NAMALWA (cell line): ENCODE data around the gene KCTD3.

Experiments
- DNase-seq: peaks from one replicate; pipeline ENCODE4 v3.0.0-alpha.2; 2015; ENCODE audit warnings: low spot score

Gene KCTD3

GRCh38 chr1:215557504-215557903 lies 9.6 kb upstream of the KCTD3 start:
- DNase-seq: no peak

- DNase-seq: no peak
These were observed 9.0 kb upstream of the KCTD3 start for GRCh38 chr1:215557992-215558626.

- peak; percentile 36 for DNase-seq
These were observed 591 bp downstream of the KCTD3 start for GRCh38 chr1:215567491-215568298.

- no peak for DNase-seq
These were observed 1.2 kb downstream of the KCTD3 start for GRCh38 chr1:215568299-215568692.

GRCh38 chr1:215569986-215570824 lies 3.1 kb downstream of the KCTD3 start:
- no peak for DNase-seq

GRCh38 chr1:215581896-215582295 lies 14.8 kb downstream of the KCTD3 start:
- no peak for DNase-seq

- DNase-seq: no peak
These were observed 16.2 kb downstream of the KCTD3 start for GRCh38 chr1:215583185-215583749.

GRCh38 chr1:215584389-215584788 lies 17.3 kb downstream of the KCTD3 start:
- DNase-seq: no peak

- DNase-seq: no peak
These were observed 22.7 kb downstream of the KCTD3 start for GRCh38 chr1:215589650-215590435.

GRCh38 chr1:215590779-215591491 lies 23.8 kb downstream of the KCTD3 start:
- DNase-seq: no peak

- no peak for DNase-seq
These were observed 27.5 kb downstream of the KCTD3 start for GRCh38 chr1:215594640-215595039.

GRCh38 chr1:215595231-215595630 lies 28.1 kb downstream of the KCTD3 start:
- no peak for DNase-seq

- DNase-seq: no peak
These were observed 30.9 kb downstream of the KCTD3 start for GRCh38 chr1:215597961-215598360.

GRCh38 chr1:215599418-215600074 lies 32.4 kb downstream of the KCTD3 start:
- DNase-seq: no peak

GRCh38 chr1:215600258-215600792 lies 33.2 kb downstream of the KCTD3 start:
- DNase-seq: no peak

GRCh38 chr1:215600867-215601266 lies 33.8 kb downstream of the KCTD3 start:
- DNase-seq: no peak

- no peak for DNase-seq
These were observed 34.2 kb downstream of the KCTD3 start for GRCh38 chr1:215601276-215601675.

- DNase-seq: no peak
These were observed 36.2 kb downstream of the KCTD3 start for GRCh38 chr1:215603319-215603718.

GRCh38 chr1:215605011-215605621 lies 38.0 kb downstream of the KCTD3 start:
- no peak for DNase-seq

GRCh38 chr1:215606036-215606435 lies 38.9 kb downstream of the KCTD3 start:
- DNase-seq: no peak
